KOPT-K1 (cell line): Measurements from ENCODE around the gene ELOVL7.

ENCODE experiments used
- H3K27ac ChIP-seq: fragments of 200-600 bp; sonication (generic); 2 replicates; pipeline ENCODE4 v1.5.1; 2016; ENCODE audit warnings: antibody characterized with exemption, mild to moderate bottlenecking, low read depth, low read length; ENCODE audit not compliant: poor library complexity, severe bottlenecking
- H3K36me3 ChIP-seq: fragments of 200-600 bp; sonication (generic); 2 replicates; pipeline ENCODE4 v1.5.1; 2017; ENCODE audit warnings: antibody characterized with exemption, mild to moderate bottlenecking, low read length, moderate library complexity; ENCODE audit not compliant: insufficient read depth
- H3K9me3 ChIP-seq: fragments of 200-600 bp; sonication (generic); 2 replicates; pipeline ENCODE4 v1.5.1; 2017; ENCODE audit warnings: antibody characterized with exemption, low read length, mild to moderate bottlenecking; ENCODE audit not compliant: insufficient read depth, poor library complexity, severe bottlenecking

ELOVL7 gene

GRCh38 chr5:60846298-60846697, 2.2 kb upstream of the ELOVL7 start:
- H3K27ac ChIP-seq = no peak overlapping the region
- H3K36me3 ChIP-seq = no peaks in the 10 kb centered on the region
- H3K9me3 ChIP-seq = peaks cover 19% of the 10 kb centered on the region

DNA sequence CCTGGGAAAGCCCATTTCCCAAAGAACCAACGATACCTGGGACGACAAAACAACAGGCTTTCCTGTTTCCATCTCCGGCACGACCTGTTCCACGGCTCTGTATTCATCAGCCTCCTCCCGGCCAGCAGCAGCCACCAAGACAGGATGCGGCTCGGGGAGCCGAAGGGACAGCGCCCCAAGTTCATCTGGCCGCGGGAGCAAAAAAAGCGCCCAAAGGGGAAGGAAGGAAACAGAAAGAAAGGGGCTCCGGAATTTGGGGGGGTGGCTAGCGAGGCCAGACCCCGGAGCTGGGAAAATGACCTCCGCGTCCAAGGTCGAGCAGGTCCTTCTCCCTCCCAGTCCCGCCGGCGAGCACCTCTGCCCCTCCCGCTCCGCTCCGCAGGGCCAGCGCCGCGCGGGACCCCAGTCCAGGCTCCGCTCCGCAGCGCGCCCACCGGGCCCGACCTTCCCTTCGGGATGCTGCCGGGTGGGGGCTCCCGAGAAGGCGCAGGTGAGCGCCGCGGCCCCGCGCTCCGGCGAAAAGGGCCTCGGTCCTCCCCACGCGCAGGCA, 608 bp downstream of the ELOVL7 start:
- Histone ChIP-seq H3K27ac (no peak overlapping the region), H3K36me3 (no peaks in the 10 kb centered on the region), H3K9me3 (peaks cover 19% of the 10 kb centered on the region)

DNA sequence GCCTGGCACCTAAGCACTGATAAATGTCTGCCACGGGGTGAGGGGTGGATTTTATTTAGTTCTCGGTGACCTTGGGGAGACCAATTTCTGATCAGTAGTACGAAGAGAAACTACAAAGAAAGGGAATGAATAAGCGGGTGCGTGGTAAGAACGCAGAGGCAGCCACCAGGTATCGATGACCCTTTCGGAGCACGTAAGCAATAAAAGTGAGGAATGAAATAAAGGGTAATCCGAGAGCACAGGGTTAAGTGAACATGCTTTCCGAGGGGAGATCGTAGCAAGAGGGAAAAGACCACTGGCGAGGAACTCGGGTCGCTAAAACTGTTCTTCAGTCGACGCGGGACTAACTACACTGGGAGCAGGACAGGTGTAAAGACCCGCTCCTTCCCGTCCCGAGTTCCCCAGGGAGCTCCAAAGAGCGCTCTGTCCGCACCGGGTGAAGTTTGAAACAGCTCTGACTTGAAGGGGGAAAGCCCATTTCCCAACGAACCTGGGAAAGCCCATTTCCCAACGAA, 1.1 kb downstream of the ELOVL7 start:
- Histone ChIP-seq H3K36me3 (no peaks in the 10 kb centered on the region), H3K27ac (no peak overlapping the region), H3K9me3 (peaks cover 19% of the 10 kb centered on the region)

DNA sequence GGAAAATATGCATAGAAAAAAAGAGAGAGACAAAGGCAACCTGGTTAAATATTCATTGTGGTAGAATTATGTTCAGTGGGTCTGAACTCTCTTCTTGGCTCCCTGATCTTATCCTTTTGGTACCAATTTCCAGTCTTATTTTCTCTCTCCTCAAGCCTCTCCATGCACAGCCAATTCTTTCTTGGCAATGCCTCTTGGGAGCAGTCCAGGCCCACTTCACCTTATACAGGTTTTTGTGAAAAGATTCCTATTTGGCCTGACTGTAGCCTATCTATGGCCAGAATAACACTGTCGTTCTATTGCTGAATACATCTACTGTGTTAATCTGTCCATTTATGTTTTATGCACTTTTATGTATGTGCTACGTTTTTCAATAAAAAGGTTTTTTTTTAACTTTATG, 2.7 kb downstream of the ELOVL7 start:
- Histone ChIP-seq H3K27ac (no peak overlapping the region), H3K9me3 (peaks cover 19% of the 10 kb centered on the region), H3K36me3 (no peaks in the 10 kb centered on the region)

GRCh38 chr5:60836131-60836530, 7.9 kb downstream of the ELOVL7 start:
- Histone ChIP-seq H3K36me3 (no peaks in the 10 kb centered on the region), H3K9me3 (no peaks in the 10 kb centered on the region), H3K27ac (no peak overlapping the region)

GRCh38 chr5:60835554-60835953, 8.5 kb downstream of the ELOVL7 start:
- H3K27ac ChIP-seq = no peak overlapping the region
- H3K9me3 ChIP-seq = no peaks in the 10 kb centered on the region
- H3K36me3 ChIP-seq = no peaks in the 10 kb centered on the region

DNA sequence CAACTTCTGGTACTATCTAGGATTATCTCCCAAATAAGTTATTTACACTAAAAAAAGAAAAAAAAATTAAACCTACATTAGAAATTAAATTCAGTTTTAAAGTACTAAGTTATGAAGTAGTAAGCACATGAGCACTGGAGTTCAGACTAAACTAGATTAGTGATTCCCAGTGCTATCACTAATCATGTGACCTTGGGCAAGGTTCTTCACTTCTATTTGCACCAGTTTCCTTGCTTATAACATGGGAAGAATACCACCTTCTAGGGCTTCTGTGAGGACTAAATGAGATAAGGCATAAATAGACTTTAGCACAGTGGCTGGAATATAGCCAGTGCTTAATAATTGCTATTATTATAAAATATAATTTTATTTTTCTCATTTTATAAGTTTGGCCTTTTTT, 10.5 kb downstream of the ELOVL7 start:
- no peaks in the 10 kb centered on the region for H3K36me3 ChIP-seq
- H3K27ac ChIP-seq = no peak overlapping the region
- no peaks in the 10 kb centered on the region for H3K9me3 ChIP-seq

DNA sequence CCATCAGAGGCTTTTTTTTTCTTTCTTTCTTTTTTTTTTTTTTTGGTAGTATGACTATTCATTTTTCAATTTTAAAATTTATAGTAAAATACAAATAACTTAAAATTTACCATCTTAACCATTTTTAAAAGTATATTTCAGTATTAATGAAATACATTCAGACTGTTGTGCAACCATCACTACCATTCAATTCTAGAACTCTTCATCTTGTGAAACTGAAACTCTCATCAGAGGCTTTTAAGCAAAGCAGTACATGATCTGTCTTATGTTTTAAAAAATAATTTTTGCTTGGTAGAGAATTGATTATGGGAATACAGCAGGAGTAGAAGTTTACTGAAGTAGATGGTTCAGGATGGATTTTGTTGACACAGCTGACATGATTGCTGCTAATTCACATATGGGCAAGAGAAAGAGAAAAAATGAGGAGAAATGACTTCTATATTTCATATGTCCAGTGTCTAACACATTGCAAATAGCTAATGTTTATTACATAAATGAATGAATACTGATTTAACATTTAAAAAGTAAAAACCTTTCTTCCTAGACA, 13.4 kb downstream of the ELOVL7 start:
- Histone ChIP-seq H3K9me3 (no peaks in the 10 kb centered on the region), H3K36me3 (no peaks in the 10 kb centered on the region), H3K27ac (no peak overlapping the region)

DNA sequence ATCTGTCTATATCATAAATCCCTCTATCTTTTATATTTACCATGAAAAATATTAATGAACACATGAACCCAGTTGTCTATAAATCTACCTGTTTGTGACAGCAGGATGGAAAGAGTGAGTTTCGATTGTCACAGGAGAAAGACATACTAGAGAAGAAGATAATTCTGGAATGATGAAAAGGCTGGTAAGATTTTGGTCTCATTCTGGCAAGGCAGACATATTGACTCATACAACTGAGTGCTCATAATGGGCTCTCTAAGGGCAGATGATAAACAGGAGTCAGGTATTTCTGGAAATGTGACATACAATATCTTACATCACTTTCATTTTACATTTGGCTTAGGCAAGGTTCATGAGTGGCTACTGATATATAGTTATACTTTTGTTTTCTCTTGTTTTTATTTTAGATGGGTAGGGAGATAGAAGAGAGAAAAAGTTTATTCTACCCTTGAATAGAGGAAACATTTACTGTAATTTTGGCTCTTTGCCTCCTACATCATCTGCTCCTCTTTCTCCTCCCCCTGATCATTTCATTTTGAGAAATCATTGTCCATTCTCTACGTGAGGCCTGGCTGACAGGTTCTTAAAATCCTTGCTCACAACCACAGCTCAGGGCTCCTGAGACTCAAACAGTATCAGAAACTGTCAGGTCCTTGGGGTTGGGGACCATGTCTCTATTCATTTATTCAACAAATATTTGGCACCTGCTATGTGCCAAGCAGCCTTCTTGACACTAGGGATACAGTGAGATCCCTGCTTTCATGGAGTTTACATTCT, 14.4 kb downstream of the ELOVL7 start:
- H3K9me3 ChIP-seq = no peaks in the 10 kb centered on the region
- H3K27ac ChIP-seq = no peak overlapping the region
- H3K36me3 ChIP-seq = no peaks in the 10 kb centered on the region

DNA sequence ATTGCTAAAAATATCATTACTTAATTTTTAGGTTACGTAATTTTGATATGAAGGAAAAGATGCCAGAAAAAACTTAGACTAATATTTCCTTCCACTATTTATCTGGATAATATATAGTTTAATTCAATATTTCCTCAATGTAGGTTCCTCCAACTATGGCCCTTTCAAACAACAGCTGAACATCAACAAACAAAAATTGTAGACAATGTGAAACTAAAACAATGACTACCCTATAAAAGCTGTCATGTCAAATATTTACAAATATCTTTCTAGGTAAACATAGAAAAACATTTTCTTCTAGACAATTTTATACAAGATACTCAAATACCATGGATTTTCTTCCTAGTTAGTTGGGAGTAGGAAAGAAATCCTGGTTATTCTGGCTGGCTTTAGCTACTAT, 16.9 kb downstream of the ELOVL7 start:
- no peak overlapping the region for H3K27ac ChIP-seq

DNA sequence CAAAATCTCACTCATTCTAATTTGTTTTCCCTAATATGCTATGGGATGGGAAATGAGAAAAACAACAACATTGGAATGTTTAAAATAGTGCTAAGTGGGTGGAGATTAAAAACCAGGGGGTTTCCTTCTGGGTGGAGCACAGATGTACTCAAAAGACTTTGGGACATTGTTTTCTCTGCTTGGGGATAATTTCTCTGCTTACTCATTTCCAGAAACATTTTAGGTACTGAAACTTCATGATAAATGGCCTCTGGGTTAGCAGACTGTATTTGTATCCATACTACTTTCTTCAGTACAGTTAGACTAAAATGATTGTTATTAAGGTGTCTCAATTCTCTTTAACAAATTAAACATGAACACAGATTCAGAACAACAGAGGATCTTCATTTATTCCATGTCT, 17.4 kb downstream of the ELOVL7 start:
- H3K9me3 ChIP-seq = no peaks in the 10 kb centered on the region
- H3K27ac ChIP-seq = no peak overlapping the region
- no peaks in the 10 kb centered on the region for H3K36me3 ChIP-seq

More for the DNA sequence above, 16.9 kb downstream of the ELOVL7 start:
- Histone ChIP-seq H3K9me3 (no peaks in the 10 kb centered on the region), H3K36me3 (no peaks in the 10 kb centered on the region)

GRCh38 chr5:60823574-60823973, 20.5 kb downstream of the ELOVL7 start:
- no peak overlapping the region for H3K27ac ChIP-seq
- H3K9me3 ChIP-seq = no peaks in the 10 kb centered on the region
- no peaks in the 10 kb centered on the region for H3K36me3 ChIP-seq

DNA sequence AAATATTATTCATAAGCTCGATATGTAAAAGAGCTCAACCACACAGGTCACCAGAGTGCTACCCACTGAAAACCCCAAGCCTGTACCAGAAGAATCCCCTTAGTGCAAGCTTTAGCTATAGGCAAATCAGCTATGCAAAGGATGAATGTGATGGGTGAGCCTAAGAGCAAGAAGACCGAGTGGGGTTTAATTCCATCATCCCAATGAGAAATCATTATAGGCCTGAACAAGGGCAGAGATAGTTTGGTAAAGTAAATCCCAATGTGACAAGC, 21.8 kb downstream of the ELOVL7 start:
- no peaks in the 10 kb centered on the region for H3K9me3 ChIP-seq
- no peak overlapping the region for H3K27ac ChIP-seq

DNA sequence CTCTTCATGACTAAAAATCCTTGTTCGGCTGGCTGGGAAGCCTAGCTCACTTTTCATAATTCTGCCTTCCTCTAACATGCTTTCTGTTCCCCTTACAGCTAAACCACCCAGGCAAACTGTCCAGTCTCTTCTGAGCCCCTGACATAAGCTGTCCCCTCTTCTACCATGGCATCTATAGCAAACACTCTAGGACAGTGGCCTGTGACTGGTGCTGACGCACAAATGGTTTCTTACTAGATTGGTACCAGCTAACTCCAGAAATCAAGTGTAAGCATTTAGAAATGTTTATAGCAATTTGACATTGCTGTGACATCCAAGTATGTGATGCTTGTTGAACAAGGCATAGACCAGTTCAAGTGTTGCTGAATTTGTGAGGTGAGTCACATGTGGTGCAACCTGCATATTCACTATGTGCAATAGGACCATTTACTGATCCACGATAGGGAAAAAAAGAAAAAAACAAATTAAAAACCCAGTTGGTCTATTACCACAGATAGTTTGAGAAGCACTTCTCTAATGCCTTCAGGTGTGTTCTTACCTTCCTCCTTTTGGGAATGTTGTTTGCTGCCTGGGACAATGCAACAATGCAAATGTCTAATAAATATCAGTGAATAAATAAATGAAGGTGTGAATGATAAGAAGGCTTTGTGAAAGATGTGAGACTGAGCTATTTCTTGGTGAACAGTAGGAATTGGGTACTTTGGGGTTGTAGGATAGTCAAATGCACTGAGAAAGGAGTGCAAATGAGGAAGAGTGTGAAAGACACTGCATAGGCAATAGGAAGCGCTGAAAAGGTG, 22.4 kb downstream of the ELOVL7 start:
- no peaks in the 10 kb centered on the region for H3K36me3 ChIP-seq
- no peak overlapping the region for H3K27ac ChIP-seq
- H3K9me3 ChIP-seq = no peaks in the 10 kb centered on the region

More for the DNA sequence above, 21.8 kb downstream of the ELOVL7 start:
- no peaks in the 10 kb centered on the region for H3K36me3 ChIP-seq
